ENCODE results near the gene B4GALNT1. TPM values are rescaled to one million over a fixed set of nuclear protein-coding genes. Genes with fewer than 3 reads are reported as not detected.

Gene B4GALNT1
- total RNA-seq, 1 experiment from 2014 or later: 0.59 TPM

DNA sequence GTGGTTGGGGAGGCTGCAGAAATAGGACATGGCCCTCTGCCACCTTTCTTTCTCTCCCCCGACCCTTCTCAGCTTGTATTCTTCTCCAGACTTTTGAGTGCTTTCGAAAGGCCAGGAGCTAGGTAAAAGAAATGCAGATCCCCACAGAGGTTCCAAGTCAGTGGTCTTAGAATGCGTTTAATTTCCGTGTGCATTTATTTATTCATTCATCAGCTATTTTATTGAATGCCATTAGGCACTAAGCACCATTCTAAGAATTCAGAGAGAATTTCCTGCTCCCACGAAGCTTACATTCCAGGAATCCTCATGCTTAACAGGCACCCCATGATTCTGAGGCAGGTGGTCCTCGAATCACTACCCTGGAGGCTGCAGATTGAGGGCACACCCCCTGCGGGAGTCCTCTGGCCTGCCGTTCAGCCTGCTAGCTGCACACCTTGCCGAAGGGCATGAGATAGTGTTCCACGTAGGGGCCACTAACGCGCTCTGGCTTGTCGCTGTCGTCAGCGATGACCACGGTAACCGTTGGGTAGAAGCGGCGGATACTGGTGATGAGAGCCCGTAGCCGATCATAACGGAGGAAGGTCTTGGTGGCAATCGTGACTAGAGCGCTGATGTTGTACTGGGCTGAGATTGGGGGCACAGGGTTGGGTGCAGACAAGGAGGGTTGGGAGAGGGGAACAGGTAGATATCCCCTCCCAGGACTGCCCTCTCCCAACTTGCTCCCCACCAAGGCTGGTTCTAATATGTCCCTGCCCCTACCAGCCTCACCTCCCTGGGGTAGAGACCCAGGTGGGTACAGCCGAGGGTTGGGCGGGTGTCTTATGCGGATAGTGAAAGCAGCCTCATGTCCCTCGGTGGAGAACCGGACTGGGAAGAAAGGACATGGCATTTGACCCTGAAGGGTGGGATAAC lies 4.5 kb downstream of the B4GALNT1 start:
- no peak overlapping the region for H3K4me3 ChIP-seq (ENCODE audit: insufficient read depth, low read depth, low read length)
- DNase-seq: peak; percentile 48
- no peaks in the 10 kb centered on the region for H3K36me3 ChIP-seq (replicated peaks; ENCODE audit: control insufficient read depth, insufficient read depth, low read length)
- H3K27me3 ChIP-seq (ENCODE audit: control insufficient read depth, insufficient read depth, low read length): peaks cover 100% of the 10 kb centered on the region

GRCh38 chr12:57627501-57628279 lies 5.3 kb downstream of the B4GALNT1 start:
- peaks cover 100% of the 10 kb centered on the region for H3K27me3 ChIP-seq (ENCODE audit: control insufficient read depth, insufficient read depth, low read length)
- DNase-seq: peak; percentile 80
- peak overlapping the region; percentile 16; the same call in 1 of the 2 replicates for H3K4me3 ChIP-seq (ENCODE audit: insufficient read depth, low read depth, low read length)

DNA sequence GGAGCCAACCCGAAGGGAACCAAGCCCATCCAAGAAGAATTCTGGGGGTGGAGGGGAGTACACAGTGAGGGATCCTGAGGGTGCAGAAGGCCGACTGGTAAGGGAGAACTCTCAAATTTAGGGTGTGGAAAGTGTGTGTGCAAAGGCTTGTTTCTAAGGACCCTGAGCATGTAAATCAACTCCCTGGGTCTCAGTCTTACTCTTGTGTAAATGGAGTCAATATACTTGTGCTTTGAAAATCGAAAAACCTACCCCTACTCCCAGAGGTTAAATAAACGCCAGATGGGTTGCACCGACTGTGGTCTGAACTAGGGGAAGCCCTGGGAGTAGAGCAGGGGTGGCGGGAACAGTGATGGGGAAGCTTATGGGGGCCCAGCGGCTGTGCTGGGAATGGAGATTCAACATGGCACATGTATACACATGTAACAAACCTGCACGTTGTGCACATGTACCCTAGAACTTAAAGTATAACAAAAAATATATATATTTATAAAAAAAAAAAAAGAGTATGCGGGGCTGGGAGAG lies 6.0 kb downstream of the B4GALNT1 start:
- Histone ChIP-seq H3K36me3 (replicated peaks; ENCODE audit: control insufficient read depth, insufficient read depth, low read length) (no peaks in the 10 kb centered on the region), H3K4me3 (ENCODE audit: insufficient read depth, low read depth, low read length) (no peak overlapping the region), H3K27me3 (ENCODE audit: control insufficient read depth, insufficient read depth, low read length) (peaks cover 100% of the 10 kb centered on the region)
- DNase-seq: peak; percentile 62

More at GRCh38 chr12:57627501-57628279, 5.3 kb downstream of the B4GALNT1 start:
- H3K36me3 ChIP-seq (replicated peaks; ENCODE audit: control insufficient read depth, insufficient read depth, low read length): no peaks in the 10 kb centered on the region

DNA sequence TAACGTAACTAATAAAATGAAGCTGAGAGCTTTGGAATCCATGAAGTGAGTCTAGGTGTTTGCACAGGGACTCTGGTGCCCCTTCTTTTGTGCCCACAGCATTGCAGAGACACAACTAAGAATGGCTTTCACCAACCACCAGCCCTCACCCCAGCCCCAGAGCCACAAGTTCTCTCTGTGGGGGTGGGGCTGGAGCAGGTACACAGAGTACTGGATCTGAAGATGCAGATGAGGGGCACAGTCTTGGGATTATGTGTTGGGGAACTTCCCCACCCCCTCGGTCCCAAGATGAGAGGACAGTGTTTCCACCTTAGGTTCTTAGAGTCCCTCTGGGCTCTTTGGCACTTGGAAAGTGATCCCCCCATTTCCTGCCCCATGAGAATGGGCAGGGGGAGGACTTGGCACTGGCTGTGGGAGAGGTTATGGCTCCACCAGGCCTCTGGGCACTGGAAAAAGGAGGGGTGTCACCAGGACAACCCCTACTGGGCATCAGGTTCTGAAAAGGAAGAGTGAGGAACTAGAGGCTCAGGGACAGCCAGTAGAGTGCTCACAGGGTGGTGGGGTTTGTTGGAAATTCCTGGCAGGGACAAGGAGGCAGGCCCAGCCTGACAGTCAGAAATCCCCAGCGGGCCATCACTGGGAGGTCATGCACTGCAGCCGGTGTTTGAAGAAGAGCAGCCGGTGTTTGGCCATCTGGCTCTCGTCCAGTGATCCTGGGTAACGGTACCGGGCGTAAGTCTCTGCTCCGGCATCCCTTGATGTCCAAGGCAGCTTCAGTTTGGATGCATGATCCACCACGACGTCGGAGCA lies 6.7 kb downstream of the B4GALNT1 start:
- Histone ChIP-seq H3K27me3 (ENCODE audit: control insufficient read depth, insufficient read depth, low read length) (peaks cover 100% of the 10 kb centered on the region), H3K4me3 (ENCODE audit: insufficient read depth, low read depth, low read length) (no peak overlapping the region), H3K36me3 (replicated peaks; ENCODE audit: control insufficient read depth, insufficient read depth, low read length) (no peaks in the 10 kb centered on the region)
- peak; percentile 34 for DNase-seq

- Histone ChIP-seq H3K4me3 (ENCODE audit: insufficient read depth, low read depth, low read length) (no peak overlapping the region), H3K27me3 (ENCODE audit: control insufficient read depth, insufficient read depth, low read length) (peaks cover 100% of the 10 kb centered on the region)
- DNase-seq: peak; percentile 12
Measured at GRCh38 chr12:57625261-57626032, 7.6 kb downstream of the B4GALNT1 start.

GRCh38 chr12:57624441-57625220 lies 8.4 kb downstream of the B4GALNT1 start:
- DNase-seq: peak; percentile 11
- no peak overlapping the region for H3K4me3 ChIP-seq (ENCODE audit: insufficient read depth, low read depth, low read length)
- H3K27me3 ChIP-seq (ENCODE audit: control insufficient read depth, insufficient read depth, low read length): peaks cover 100% of the 10 kb centered on the region
- H3K36me3 ChIP-seq (replicated peaks; ENCODE audit: control insufficient read depth, insufficient read depth, low read length): no peaks in the 10 kb centered on the region

More at GRCh38 chr12:57625261-57626032, 7.6 kb downstream of the B4GALNT1 start:
- no peaks in the 10 kb centered on the region for H3K36me3 ChIP-seq (replicated peaks; ENCODE audit: control insufficient read depth, insufficient read depth, low read length)

DNA sequence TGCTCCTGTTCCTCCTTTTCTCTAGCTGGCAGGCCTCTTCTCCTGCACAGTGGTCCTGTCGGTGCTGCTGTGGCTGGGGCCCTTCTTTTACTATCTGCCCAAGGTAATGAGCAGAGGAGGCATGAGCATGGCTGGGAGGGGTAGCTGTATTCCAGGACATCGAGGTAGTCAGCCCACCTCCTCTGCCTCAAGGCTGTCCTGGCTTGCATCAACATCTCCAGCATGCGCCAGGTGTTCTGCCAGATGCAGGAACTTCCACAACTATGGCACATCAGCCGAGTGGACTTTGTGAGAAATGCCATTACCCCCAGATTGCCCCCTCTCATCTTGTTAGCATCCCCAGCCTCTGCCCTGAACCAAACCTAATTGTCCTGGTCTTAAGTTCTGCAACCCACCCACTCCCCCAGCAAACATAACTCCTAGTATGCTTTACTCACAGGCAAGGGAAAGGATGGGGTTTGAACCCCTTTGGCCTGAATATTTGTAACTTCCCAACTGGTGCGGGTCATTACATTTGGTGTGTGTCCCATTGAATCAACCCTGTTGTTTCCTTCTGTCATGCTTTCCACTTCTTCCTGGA lies 9.1 kb downstream of the B4GALNT1 start:
- no peaks in the 10 kb centered on the region for H3K36me3 ChIP-seq (replicated peaks; ENCODE audit: control insufficient read depth, insufficient read depth, low read length)
- H3K4me3 ChIP-seq (ENCODE audit: insufficient read depth, low read depth, low read length): no peak overlapping the region
- peak; percentile 19 for DNase-seq
- H3K27me3 ChIP-seq (ENCODE audit: control insufficient read depth, insufficient read depth, low read length): peaks cover 100% of the 10 kb centered on the region

DNA sequence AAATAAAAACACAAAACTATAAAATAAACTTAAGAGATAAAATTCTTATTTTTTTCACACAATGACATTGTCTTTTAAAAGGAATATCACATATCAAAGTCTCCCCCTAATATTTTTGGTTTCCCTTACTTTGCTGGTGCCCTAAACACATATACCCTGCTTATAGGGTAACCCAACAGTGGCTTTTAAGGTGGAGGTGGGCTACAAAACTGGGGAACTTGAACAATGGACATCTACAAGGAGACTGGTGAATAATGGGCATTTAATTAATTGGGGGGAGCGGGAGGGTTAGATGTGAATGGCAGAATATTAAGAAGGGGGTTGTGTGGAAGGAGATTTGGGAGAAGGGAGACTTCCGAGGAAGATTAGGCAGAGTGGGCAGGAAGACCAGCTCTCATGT lies 9.6 kb downstream of the B4GALNT1 start:
- H3K27me3 ChIP-seq (ENCODE audit: control insufficient read depth, insufficient read depth, low read length): peaks cover 100% of the 10 kb centered on the region
- no peak for DNase-seq
- H3K4me3 ChIP-seq (ENCODE audit: insufficient read depth, low read depth, low read length): no peak overlapping the region
- no peaks in the 10 kb centered on the region for H3K36me3 ChIP-seq (replicated peaks; ENCODE audit: control insufficient read depth, insufficient read depth, low read length)

DNA sequence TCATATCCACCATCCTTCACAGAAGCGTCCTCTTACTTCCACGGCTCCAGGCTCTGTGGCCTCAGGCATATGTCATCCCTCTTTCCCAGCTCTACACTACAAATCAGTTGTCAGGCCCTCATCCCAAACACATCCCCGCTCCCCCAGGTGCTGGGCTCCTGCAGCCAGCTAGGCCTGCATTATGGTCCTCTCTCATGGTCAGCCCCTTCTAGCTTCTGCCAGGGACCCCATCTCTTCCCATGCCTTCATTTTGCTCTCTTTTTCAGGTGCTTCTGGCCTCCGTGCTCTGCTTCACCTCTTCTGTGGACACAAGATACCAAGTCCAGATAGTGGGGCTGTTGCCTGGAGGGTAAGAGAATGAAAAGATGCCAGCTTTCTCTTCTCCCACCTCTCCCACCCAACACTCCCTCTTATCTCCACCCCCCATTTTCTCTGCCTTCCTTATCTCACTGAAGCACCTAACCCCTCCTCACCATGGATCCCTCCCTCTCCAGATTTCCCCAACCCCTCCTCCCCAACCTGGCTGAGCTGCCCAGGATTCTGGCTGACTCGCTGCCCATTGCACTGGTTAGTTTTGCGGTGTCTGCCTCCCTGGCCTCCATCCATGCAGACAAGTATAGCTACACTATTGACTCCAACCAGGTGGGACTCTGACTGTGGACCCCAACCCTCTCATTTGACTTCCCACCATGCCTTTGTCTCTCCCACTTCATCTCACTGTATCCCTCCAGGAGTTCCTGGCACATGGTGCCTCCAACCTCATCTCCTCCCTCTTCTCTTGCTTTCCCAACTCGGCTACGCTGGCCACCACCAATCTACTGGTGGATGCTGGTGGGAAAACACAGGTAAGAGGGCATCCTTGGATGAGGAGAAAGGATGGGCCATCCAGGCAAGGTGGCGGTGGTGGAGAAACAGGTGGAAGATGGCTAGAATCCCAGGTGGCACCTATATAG lies 10.4 kb downstream of the B4GALNT1 start:
- H3K36me3 ChIP-seq (replicated peaks; ENCODE audit: control insufficient read depth, insufficient read depth, low read length): no peaks in the 10 kb centered on the region
- peaks cover 100% of the 10 kb centered on the region for H3K27me3 ChIP-seq (ENCODE audit: control insufficient read depth, insufficient read depth, low read length)
- DNase-seq: peak; percentile 13
- no peak overlapping the region for H3K4me3 ChIP-seq (ENCODE audit: insufficient read depth, low read depth, low read length)

DNA sequence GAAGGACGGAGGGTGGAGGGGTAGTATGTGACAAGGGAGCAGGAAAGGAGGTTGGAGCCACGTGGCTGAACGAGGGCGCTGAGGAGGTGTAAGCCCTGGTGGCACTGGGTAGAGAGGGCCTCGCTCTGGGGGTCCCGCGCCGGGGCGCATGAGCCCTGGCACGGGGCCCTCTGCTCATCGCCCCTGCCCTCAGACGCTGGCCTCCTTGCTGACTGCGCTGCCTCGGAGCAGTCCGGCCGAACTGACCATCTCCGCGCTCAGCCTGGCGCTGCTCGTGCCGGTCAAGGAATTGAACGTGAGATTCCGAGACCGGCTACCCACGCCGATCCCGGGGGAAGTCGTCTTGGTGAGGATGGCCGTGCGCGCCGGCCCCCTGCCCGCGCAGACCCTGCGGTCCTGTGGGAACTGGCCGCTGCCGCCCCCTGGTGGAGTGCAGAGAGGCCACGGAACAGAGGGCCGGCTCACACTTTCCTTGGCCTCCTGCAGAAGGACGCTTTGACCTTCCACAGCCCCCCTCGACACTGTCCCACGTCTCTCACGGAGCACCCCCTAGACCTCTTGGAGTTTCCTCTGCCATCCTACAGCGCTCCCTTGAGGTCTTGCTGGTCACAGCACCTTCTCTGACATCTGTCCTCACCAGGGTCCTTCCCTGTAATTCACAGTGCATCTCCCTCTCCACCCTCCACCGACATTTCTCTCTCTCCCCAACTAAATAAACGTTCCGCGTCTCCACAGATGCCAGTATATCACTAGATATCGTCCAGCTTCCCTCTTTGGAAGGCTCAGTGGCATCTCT lies 11.3 kb downstream of the B4GALNT1 start:
- Histone ChIP-seq H3K4me3 (ENCODE audit: insufficient read depth, low read depth, low read length) (peak overlapping the region; percentile 16; the same call in 1 of the 2 replicates), H3K27me3 (ENCODE audit: control insufficient read depth, insufficient read depth, low read length) (peaks cover 99% of the 10 kb centered on the region), H3K36me3 (replicated peaks; ENCODE audit: control insufficient read depth, insufficient read depth, low read length) (no peaks in the 10 kb centered on the region)
- DNase-seq: peak; percentile 96

DNA sequence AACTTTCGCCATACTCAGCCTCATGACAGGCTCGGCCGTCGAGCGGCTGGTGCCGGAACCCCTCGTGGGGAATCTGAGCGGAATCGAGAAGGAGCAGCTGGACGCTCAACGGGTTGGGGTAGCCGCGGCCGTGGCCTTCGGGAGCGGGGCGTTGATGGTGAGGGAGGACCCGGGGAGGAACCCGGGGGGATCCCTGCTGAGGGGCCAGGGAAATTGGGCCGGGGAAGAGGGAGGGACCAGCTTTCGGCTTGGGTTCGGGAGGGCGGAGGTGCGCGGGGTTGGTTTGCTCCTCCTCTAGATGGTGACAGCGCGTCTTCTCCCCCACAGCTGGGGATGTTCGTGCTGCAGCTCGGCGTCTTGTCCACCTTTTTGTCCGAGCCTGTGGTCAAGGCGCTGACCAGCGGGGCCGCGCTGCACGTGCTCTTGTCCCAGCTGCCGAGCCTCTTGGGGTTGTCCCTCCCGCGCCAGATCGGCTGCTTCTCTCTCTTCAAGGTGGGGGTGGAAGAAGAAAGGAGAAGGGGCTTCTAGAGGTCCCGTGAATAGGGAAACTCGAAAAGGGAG lies 12.0 kb downstream of the B4GALNT1 start:
- H3K27me3 ChIP-seq (ENCODE audit: control insufficient read depth, insufficient read depth, low read length): peaks cover 99% of the 10 kb centered on the region
- no peak overlapping the region; the same call in 1 of the 2 replicates for H3K4me3 ChIP-seq (ENCODE audit: insufficient read depth, low read depth, low read length)
- no peaks in the 10 kb centered on the region for H3K36me3 ChIP-seq (replicated peaks; ENCODE audit: control insufficient read depth, insufficient read depth, low read length)
- DNase-seq: peak; percentile 89
